Kidney (tissue), 14 donors: ENCODE measurements around the gene CAP2. TPM values are rescaled to one million over a fixed set of nuclear protein-coding genes. Genes with fewer than 3 reads are reported as not detected.
"Not testable (repeated sequence)": the region's sequence is repeated elsewhere in the genome, so short reads cannot be mapped to it uniquely, and the experiment has no call there.

Experiments used
- DNase-seq, 5 donors: peaks; one replicate each; pipeline ENCODE4 v3.0.0-alpha.2; 2013 to 2020
- FAIRE-seq: peaks from 2 replicates; lab custom pipeline; 2012; peaks lifted over from hg19 to GRCh38; lab: Jason Lieb, UNC
- H3K27ac ChIP-seq, 2 donors: one replicate each; pipeline ENCODE4 v1.7.0; 2013; ENCODE audit warnings: low read depth in 2 of 2, low read length in 2 of 2, inconsistent platforms in 1 of 2
- H3K27me3 ChIP-seq: one replicate; pipeline ENCODE4 v1.7.1; 2013; ENCODE audit warnings: low read length, inconsistent platforms; ENCODE audit not compliant: control insufficient read depth, insufficient read depth
- H3K36me3 ChIP-seq, 3 donors: one replicate each; pipeline versions ENCODE4 v1.7.0 to v1.7.1; 2013; ENCODE audit warnings: low read length in 3 of 3, control low read depth in 1 of 3, inconsistent platforms in 1 of 3; ENCODE audit not compliant: insufficient read depth in 3 of 3, control insufficient read depth in 2 of 3
- H3K4me1 ChIP-seq, 3 donors: one replicate each; pipeline versions ENCODE4 v1.7.0 to v1.7.1; 2013; ENCODE audit warnings: low read length in 3 of 3, inconsistent platforms in 1 of 3, low read depth in 1 of 3; ENCODE audit not compliant: control insufficient read depth in 2 of 3, insufficient read depth in 2 of 3
- H3K4me3 ChIP-seq, 3 donors: one replicate each; pipeline versions ENCODE4 v1.7.0 to v1.8.1; 2013; ENCODE audit warnings: low read length in 3 of 3, control low read depth in 1 of 3, inconsistent platforms in 1 of 3
- H3K9ac ChIP-seq, 3 donors: one replicate each; pipeline versions ENCODE4 v1.7.0 to v1.7.1; 2013; ENCODE audit warnings: low read length in 3 of 3, control low read depth in 1 of 3, inconsistent platforms in 1 of 3
- H3K9me3 ChIP-seq, 3 donors: one replicate each; pipeline versions ENCODE4 v1.7.0 to v1.7.1; 2013; ENCODE audit warnings: low read length in 3 of 3, control low read depth in 1 of 3, inconsistent platforms in 1 of 3; ENCODE audit not compliant: control insufficient read depth in 2 of 3, insufficient read depth in 1 of 3
- intact Hi-C: fragments of 100-400 bp; cut with DNase I; formaldehyde crosslinking; loops from one replicate; pipeline ENCODE4 v1.11.1; 2022
- polyA plus RNA-seq: library from polyadenylated mRNA; stranded (reverse); fragments of 350-450 nt; fragmentation: Illumina TruSeq; extraction: RNeasy Lipid Tissue Mini Kit (QIAGEN cat#74804); gene quantifications from one replicate; pipeline ENCODE4 v1.2.3, GENCODE V29; 2014; ENCODE audit warnings: low read depth, low replicate concordance; ENCODE audit not compliant: insufficient read depth
- total RNA-seq: library from RNA; stranded (reverse); fragmentation: NEBNext Ultra II Directional; extraction: Animal tissue kit (Norgen Biotek cat#: 25700); gene quantifications from one replicate; pipeline ENCODE4 v1.2.1, GENCODE V29; 2021
- TF ChIP-seq, protein P1 (sequence below): IDR thresholded peaks from 3 replicates; pipeline ENCODE4 v1.5.1; 2012; ENCODE audit warnings: mild to moderate bottlenecking, moderate library complexity, borderline replicate concordance; ENCODE audit not compliant: insufficient read depth; ENCODE audit errors: extremely low read depth
- donor health status: control.
- donor health status: control.
- donor health status: control.
- donor health status: control.
- donor health status: control.
- donor health status: DM: yes; HTN: yes; CAD: no.
- donor health status: Normal renal cell carcinoma (clear cell type).

Gene CAP2
- total and polyA plus RNA-seq, 2 donors from 2014 or later, result 9.8 to 15.7 TPM

DNA sequence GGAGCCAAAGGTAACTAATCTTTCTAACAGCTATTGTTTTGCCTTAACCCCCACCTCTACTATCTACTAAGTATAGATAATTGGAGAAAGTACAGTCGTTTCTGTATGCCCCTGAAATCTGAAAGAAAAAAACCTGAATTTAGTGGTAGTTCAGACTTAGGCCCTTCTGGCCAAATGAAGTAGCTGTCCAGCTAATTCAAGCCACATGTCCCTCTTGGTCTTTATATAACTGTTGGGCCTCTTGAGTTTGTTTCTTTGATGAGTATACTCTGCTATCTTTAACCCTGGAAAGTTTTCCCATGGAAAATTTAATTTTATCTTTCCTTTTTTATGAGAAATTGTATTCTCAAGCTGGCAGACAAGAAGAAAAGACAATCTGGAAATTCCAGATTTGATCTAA is 133.7 kb downstream of the CAP2 start:
- FAIRE-seq (no peak), DNase-seq (no peak)
- H3K9me3 ChIP-seq, result no peaks in the 10 kb centered on the region
- no peaks in the 10 kb centered on the region for H3K4me1 ChIP-seq
- H3K9ac ChIP-seq, result no peak overlapping the region
- H3K27ac ChIP-seq, result no peak overlapping the region
- TF ChIP-seq, protein P1, sequence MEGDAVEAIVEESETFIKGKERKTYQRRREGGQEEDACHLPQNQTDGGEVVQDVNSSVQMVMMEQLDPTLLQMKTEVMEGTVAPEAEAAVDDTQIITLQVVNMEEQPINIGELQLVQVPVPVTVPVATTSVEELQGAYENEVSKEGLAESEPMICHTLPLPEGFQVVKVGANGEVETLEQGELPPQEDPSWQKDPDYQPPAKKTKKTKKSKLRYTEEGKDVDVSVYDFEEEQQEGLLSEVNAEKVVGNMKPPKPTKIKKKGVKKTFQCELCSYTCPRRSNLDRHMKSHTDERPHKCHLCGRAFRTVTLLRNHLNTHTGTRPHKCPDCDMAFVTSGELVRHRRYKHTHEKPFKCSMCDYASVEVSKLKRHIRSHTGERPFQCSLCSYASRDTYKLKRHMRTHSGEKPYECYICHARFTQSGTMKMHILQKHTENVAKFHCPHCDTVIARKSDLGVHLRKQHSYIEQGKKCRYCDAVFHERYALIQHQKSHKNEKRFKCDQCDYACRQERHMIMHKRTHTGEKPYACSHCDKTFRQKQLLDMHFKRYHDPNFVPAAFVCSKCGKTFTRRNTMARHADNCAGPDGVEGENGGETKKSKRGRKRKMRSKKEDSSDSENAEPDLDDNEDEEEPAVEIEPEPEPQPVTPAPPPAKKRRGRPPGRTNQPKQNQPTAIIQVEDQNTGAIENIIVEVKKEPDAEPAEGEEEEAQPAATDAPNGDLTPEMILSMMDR, result no peak
- H3K4me3 ChIP-seq, result no peak overlapping the region
- no peaks in the 10 kb centered on the region for H3K27me3 ChIP-seq
- no peaks in the 10 kb centered on the region for H3K36me3 ChIP-seq
- intact Hi-C loops, result no loop called here

DNA sequence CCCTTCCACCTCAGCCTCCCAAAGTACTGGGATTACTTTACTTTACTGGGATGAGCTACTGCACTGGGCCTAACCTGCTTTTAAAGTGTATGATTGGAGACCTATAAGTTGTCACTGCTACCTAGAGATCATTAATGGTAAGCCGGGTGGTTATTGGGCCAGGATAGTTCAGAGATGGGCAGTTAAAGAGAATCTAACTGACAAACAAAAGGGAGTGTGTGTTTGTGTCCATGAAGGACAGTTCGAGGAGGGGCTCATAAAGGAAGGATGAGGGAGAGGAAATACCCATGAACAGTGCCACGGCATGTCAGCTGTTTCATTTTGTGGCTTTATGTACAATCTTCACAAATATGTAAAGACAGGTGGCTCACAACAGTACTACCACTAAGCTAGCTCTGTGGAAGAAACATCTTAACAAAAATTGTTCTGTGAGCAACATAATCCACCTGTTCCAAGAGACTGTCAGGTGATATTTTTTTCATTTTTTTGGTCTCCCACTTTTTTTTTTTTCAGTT is 137.0 kb downstream of the CAP2 start:
- FAIRE-seq, result no peak
- Histone ChIP-seq H3K9ac (no peak overlapping the region), H3K27ac (no peak overlapping the region), H3K36me3 (no peaks in the 10 kb centered on the region), H3K4me3 (no peak overlapping the region), H3K27me3 (no peaks in the 10 kb centered on the region), H3K4me1 (no peaks in the 10 kb centered on the region), H3K9me3 (no peaks in the 10 kb centered on the region)
- intact Hi-C loops, result no loop called here
- TF ChIP-seq, protein P1, result no peak
- DNase-seq, result no peak

DNA sequence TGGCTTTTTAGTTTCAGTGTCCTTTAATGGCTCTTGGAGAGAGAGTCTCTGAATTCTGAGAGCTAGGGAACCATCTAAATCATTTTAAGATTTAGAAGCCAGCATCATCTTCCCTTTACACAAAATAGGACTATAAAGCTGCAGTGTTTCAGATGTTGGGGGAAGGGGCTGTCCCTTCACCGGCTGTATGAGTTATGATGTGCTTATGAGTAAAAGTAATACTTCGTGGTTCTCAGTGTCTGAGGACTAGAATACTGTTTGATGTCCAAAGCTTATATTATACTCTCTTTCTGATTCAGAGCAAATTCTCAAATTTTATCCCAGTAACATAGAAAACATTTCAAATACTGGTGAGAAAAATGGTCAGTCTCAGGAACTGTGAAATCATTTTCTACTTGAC is 143.2 kb downstream of the CAP2 start:
- no peaks in the 10 kb centered on the region for H3K9me3 ChIP-seq
- no peaks in the 10 kb centered on the region for H3K27me3 ChIP-seq
- H3K4me3 ChIP-seq, result no peak overlapping the region
- no peaks in the 10 kb centered on the region for H3K36me3 ChIP-seq
- FAIRE-seq (no peak), DNase-seq (no peak)
- no peaks in the 10 kb centered on the region for H3K4me1 ChIP-seq
- intact Hi-C loops, result no loop called here
- no peak overlapping the region for H3K9ac ChIP-seq
- TF ChIP-seq, protein P1, result no peak
- H3K27ac ChIP-seq, result no peak overlapping the region

DNA sequence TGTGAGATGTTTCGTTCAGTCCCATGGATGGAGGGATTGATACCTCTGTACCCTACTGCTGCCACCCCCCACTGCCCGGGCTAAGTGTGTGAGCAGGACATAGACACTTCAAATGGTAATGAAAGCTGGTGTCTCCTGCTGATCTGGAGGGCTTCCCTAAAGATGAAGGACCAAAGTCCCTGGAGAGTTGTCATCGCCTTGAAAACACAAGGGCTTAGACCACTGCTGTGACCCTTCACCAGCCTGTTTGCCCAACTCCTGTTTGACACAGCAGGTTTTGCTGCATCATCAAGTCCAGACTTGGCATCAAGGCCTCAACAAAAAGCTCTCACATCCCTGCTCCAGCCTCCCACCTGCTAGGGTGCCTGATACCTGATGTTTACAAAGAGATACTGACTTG is 148.8 kb downstream of the CAP2 start:
- DNase-seq (no peak), FAIRE-seq (no peak)
- no peak overlapping the region for H3K9ac ChIP-seq
- no peak overlapping the region for H3K4me3 ChIP-seq
- no peaks in the 10 kb centered on the region for H3K27me3 ChIP-seq
- intact Hi-C loops, result no loop called here
- no peak overlapping the region for H3K27ac ChIP-seq
- H3K9me3 ChIP-seq, result no peaks in the 10 kb centered on the region
- no peaks in the 10 kb centered on the region for H3K36me3 ChIP-seq
- TF ChIP-seq, protein P1, result no peak
- no peaks in the 10 kb centered on the region for H3K4me1 ChIP-seq

DNA sequence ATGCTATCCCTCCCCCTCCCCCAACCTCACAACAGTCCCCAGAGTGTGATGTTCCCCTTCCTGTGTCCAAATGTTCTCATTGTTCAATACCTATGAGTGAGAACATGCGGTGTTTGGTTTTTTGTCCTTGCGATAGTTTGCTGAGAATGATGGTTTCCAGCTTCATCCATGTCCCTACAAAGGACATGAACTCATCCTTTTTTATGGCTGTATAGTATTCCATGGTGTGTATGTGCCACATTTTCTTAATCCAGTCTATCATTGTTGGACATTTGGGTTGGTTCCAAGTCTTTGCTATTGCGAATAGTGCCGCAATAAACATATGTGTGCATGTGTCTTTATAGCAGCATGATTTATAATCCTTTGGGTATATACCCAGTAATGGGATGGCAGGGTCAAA is 152.3 kb downstream of the CAP2 start:
- H3K9me3 ChIP-seq, H3K4me1 ChIP-seq, H3K36me3 ChIP-seq, H3K4me3 ChIP-seq, H3K27me3 ChIP-seq, intact Hi-C loops, DNase-seq, H3K9ac ChIP-seq, FAIRE-seq, H3K27ac ChIP-seq: not testable (repeated sequence)
